ENCODE measurements around the gene AGER. TPM values are rescaled to one million over a fixed set of nuclear protein-coding genes. Genes with fewer than 3 reads are reported as not detected.
A peak's percentile ranks its signal among the peaks of the same experiment; 100 is the strongest.

Gene AGER
- total RNA-seq, 1 experiment from 2014 or later: 9.0 TPM

- Histone ChIP-seq H3K27me3 (ENCODE audit: low read length) (no peaks in the 10 kb centered on the region), H3K27ac (ENCODE audit: low read length) (peak overlapping the region; percentile 39), H3K4me2 (ENCODE audit: low read depth, low read length, poor library complexity, severe bottlenecking) (no peak overlapping the region), H3K9ac (ENCODE audit: low read length) (peak overlapping the region; percentile 16; the same call in 1 of the 2 replicates), H3K9me3 (ENCODE audit: low read length) (no peaks in the 10 kb centered on the region), H3K36me3 (ENCODE audit: insufficient read depth, low read length) (peaks cover 7% of the 10 kb centered on the region; the same call in 1 of the 2 replicates), H3K79me2 (ENCODE audit: low read length) (peaks cover 14% of the 10 kb centered on the region), H3K9me2 (replicated peaks; ENCODE audit: insufficient read depth, low read length) (no peaks in the 10 kb centered on the region), H2AFZ (ENCODE audit: low read length) (no peak overlapping the region), H3K4me3 (ENCODE audit: low read length) (no peak overlapping the region), H3K4me1 (ENCODE audit: low read length) (peaks cover 14% of the 10 kb centered on the region), H4K20me1 (ENCODE audit: insufficient read depth, low read depth, low read length) (no peaks in the 10 kb centered on the region)
- DNase-seq: peak; percentile 62
Measured at GRCh38 chr6:32168350-32168749, 15.7 kb downstream of the AGER start.

GRCh38 chr6:32167761-32168262 is 16.2 kb downstream of the AGER start:
- DNase-seq: no peak
- H3K9ac ChIP-seq (ENCODE audit: low read length): no peak overlapping the region
- no peak overlapping the region for H3K4me3 ChIP-seq (ENCODE audit: low read length)
- H2AFZ ChIP-seq (ENCODE audit: low read length): no peak overlapping the region
- H4K20me1 ChIP-seq (ENCODE audit: insufficient read depth, low read depth, low read length): no peaks in the 10 kb centered on the region
- H3K27me3 ChIP-seq (ENCODE audit: low read length): no peaks in the 10 kb centered on the region
- no peaks in the 10 kb centered on the region for H3K9me3 ChIP-seq (ENCODE audit: low read length)
- peak overlapping the region; percentile 39 for H3K27ac ChIP-seq (ENCODE audit: low read length)
- H3K79me2 ChIP-seq (ENCODE audit: low read length): peaks cover 9% of the 10 kb centered on the region; the same call in 1 of the 2 replicates
- peaks cover 7% of the 10 kb centered on the region; the same call in 1 of the 2 replicates for H3K36me3 ChIP-seq (ENCODE audit: insufficient read depth, low read length)
- no peak overlapping the region for H3K4me2 ChIP-seq (ENCODE audit: low read depth, low read length, poor library complexity, severe bottlenecking)
- peaks cover 12% of the 10 kb centered on the region for H3K4me1 ChIP-seq (ENCODE audit: low read length)
- no peaks in the 10 kb centered on the region for H3K9me2 ChIP-seq (replicated peaks; ENCODE audit: insufficient read depth, low read length)

- DNase-seq: no peak
- Histone ChIP-seq H3K9me2 (replicated peaks; ENCODE audit: insufficient read depth, low read length) (no peaks in the 10 kb centered on the region), H3K4me1 (ENCODE audit: low read length) (peaks cover 12% of the 10 kb centered on the region), H3K79me2 (ENCODE audit: low read length) (peaks cover 3% of the 10 kb centered on the region; the same call in 1 of the 2 replicates), H4K20me1 (ENCODE audit: insufficient read depth, low read depth, low read length) (no peaks in the 10 kb centered on the region), H3K4me3 (ENCODE audit: low read length) (no peak overlapping the region), H3K36me3 (ENCODE audit: insufficient read depth, low read length) (peaks cover 7% of the 10 kb centered on the region; the same call in 1 of the 2 replicates), H3K9ac (ENCODE audit: low read length) (no peak overlapping the region), H2AFZ (ENCODE audit: low read length) (no peak overlapping the region), H3K9me3 (ENCODE audit: low read length) (no peaks in the 10 kb centered on the region), H3K27me3 (ENCODE audit: low read length) (no peaks in the 10 kb centered on the region), H3K4me2 (ENCODE audit: low read depth, low read length, poor library complexity, severe bottlenecking) (no peak overlapping the region), H3K27ac (ENCODE audit: low read length) (no peak overlapping the region)
Measured at GRCh38 chr6:32167154-32167760, 16.8 kb downstream of the AGER start.

GRCh38 chr6:32166411-32167061 is 17.5 kb downstream of the AGER start:
- no peaks in the 10 kb centered on the region for H3K79me2 ChIP-seq (ENCODE audit: low read length)
- H3K27ac ChIP-seq (ENCODE audit: low read length): no peak overlapping the region
- H3K4me1 ChIP-seq (ENCODE audit: low read length): peaks cover 12% of the 10 kb centered on the region
- H3K4me3 ChIP-seq (ENCODE audit: low read length): no peak overlapping the region
- no peaks in the 10 kb centered on the region for H3K9me2 ChIP-seq (replicated peaks; ENCODE audit: insufficient read depth, low read length)
- no peak overlapping the region for H2AFZ ChIP-seq (ENCODE audit: low read length)
- no peaks in the 10 kb centered on the region for H4K20me1 ChIP-seq (ENCODE audit: insufficient read depth, low read depth, low read length)
- H3K27me3 ChIP-seq (ENCODE audit: low read length): no peaks in the 10 kb centered on the region
- H3K36me3 ChIP-seq (ENCODE audit: insufficient read depth, low read length): peaks cover 7% of the 10 kb centered on the region; the same call in 1 of the 2 replicates
- H3K9ac ChIP-seq (ENCODE audit: low read length): no peak overlapping the region
- DNase-seq: peak; percentile 47
- H3K9me3 ChIP-seq (ENCODE audit: low read length): no peaks in the 10 kb centered on the region
- H3K4me2 ChIP-seq (ENCODE audit: low read depth, low read length, poor library complexity, severe bottlenecking): no peak overlapping the region

GRCh38 chr6:32164295-32164694 is 19.8 kb downstream of the AGER start, which contains the start of gene EGFL8:
TSS of gene EGFL8 (plus strand) at chr6:32164595. CDS start at chr6:32166166, 1,571 bp downstream.
- Histone ChIP-seq H3K4me2 (ENCODE audit: low read depth, low read length, poor library complexity, severe bottlenecking) (no peak within 1 kb of the TSS), H3K79me2 (ENCODE audit: low read length) (no peaks in the 10 kb centered on the region), H3K4me1 (ENCODE audit: low read length) (peaks cover 12% of the 10 kb centered on the region), H3K36me3 (ENCODE audit: insufficient read depth, low read length) (peaks cover 7% of the 10 kb centered on the region; the same call in 1 of the 2 replicates), H3K9ac (ENCODE audit: low read length) (no peak within 1 kb of the TSS), H3K9me2 (replicated peaks; ENCODE audit: insufficient read depth, low read length) (no peaks in the 10 kb centered on the region), H3K9me3 (ENCODE audit: low read length) (no peaks in the 10 kb centered on the region), H3K4me3 (ENCODE audit: low read length) (no peak within 1 kb of the TSS), H4K20me1 (ENCODE audit: insufficient read depth, low read depth, low read length) (no peaks in the 10 kb centered on the region), H2AFZ (ENCODE audit: low read length) (no peak within 1 kb of the TSS), H3K27me3 (ENCODE audit: low read length) (no peaks in the 10 kb centered on the region), H3K27ac (ENCODE audit: low read length) (no peak within 1 kb of the TSS)
- DNase-seq: no peak

- H3K4me1 ChIP-seq (ENCODE audit: low read length): peaks cover 10% of the 10 kb centered on the region
- no peaks in the 10 kb centered on the region for H3K9me2 ChIP-seq (replicated peaks; ENCODE audit: insufficient read depth, low read length)
- H3K4me3 ChIP-seq (ENCODE audit: low read length): no peak overlapping the region
- no peak overlapping the region for H3K9ac ChIP-seq (ENCODE audit: low read length)
- H3K9me3 ChIP-seq (ENCODE audit: low read length): no peaks in the 10 kb centered on the region
- H4K20me1 ChIP-seq (ENCODE audit: insufficient read depth, low read depth, low read length): no peaks in the 10 kb centered on the region
- no peaks in the 10 kb centered on the region for H3K79me2 ChIP-seq (ENCODE audit: low read length)
- no peak overlapping the region for H3K4me2 ChIP-seq (ENCODE audit: low read depth, low read length, poor library complexity, severe bottlenecking)
- DNase-seq: no peak
- no peak overlapping the region for H3K27ac ChIP-seq (ENCODE audit: low read length)
- no peaks in the 10 kb centered on the region for H3K27me3 ChIP-seq (ENCODE audit: low read length)
- no peak overlapping the region for H2AFZ ChIP-seq (ENCODE audit: low read length)
- peaks cover 4% of the 10 kb centered on the region; the same call in 1 of the 2 replicates for H3K36me3 ChIP-seq (ENCODE audit: insufficient read depth, low read length)
Measured at GRCh38 chr6:32163559-32164258, 20.3 kb downstream of the AGER start.

- no peaks in the 10 kb centered on the region for H3K9me2 ChIP-seq (replicated peaks; ENCODE audit: insufficient read depth, low read length)
- H3K27me3 ChIP-seq (ENCODE audit: low read length): no peaks in the 10 kb centered on the region
- H3K4me3 ChIP-seq (ENCODE audit: low read length): no peak overlapping the region
- peaks cover 10% of the 10 kb centered on the region; the same call in 1 of the 2 replicates for H3K79me2 ChIP-seq (ENCODE audit: low read length)
- no peak overlapping the region for H2AFZ ChIP-seq (ENCODE audit: low read length)
- H3K4me1 ChIP-seq (ENCODE audit: low read length): peaks cover 25% of the 10 kb centered on the region
- DNase-seq: no peak
- H3K9ac ChIP-seq (ENCODE audit: low read length): no peak overlapping the region
- H3K4me2 ChIP-seq (ENCODE audit: low read depth, low read length, poor library complexity, severe bottlenecking): no peak overlapping the region
- H3K36me3 ChIP-seq (ENCODE audit: insufficient read depth, low read length): peaks cover 9% of the 10 kb centered on the region; the same call in 1 of the 2 replicates
- no peaks in the 10 kb centered on the region for H3K9me3 ChIP-seq (ENCODE audit: low read length)
- no peak overlapping the region for H3K27ac ChIP-seq (ENCODE audit: low read length)
- no peaks in the 10 kb centered on the region for H4K20me1 ChIP-seq (ENCODE audit: insufficient read depth, low read depth, low read length)
Measured at GRCh38 chr6:32158052-32158451, 26.0 kb downstream of the AGER start.

GRCh38 chr6:32156891-32157290 is 27.2 kb downstream of the AGER start:
- H3K79me2 ChIP-seq (ENCODE audit: low read length): peaks cover 10% of the 10 kb centered on the region; the same call in 1 of the 2 replicates
- no peak for DNase-seq
- H3K9ac ChIP-seq (ENCODE audit: low read length): no peak overlapping the region
- H3K9me3 ChIP-seq (ENCODE audit: low read length): no peaks in the 10 kb centered on the region
- no peak overlapping the region for H3K27ac ChIP-seq (ENCODE audit: low read length)
- no peak overlapping the region for H3K4me3 ChIP-seq (ENCODE audit: low read length)
- no peak overlapping the region for H2AFZ ChIP-seq (ENCODE audit: low read length)
- H3K4me2 ChIP-seq (ENCODE audit: low read depth, low read length, poor library complexity, severe bottlenecking): no peak overlapping the region
- H3K4me1 ChIP-seq (ENCODE audit: low read length): peaks cover 29% of the 10 kb centered on the region
- H3K27me3 ChIP-seq (ENCODE audit: low read length): no peaks in the 10 kb centered on the region
- H3K9me2 ChIP-seq (replicated peaks; ENCODE audit: insufficient read depth, low read length): no peaks in the 10 kb centered on the region
- no peaks in the 10 kb centered on the region for H4K20me1 ChIP-seq (ENCODE audit: insufficient read depth, low read depth, low read length)
- peaks cover 9% of the 10 kb centered on the region; the same call in 1 of the 2 replicates for H3K36me3 ChIP-seq (ENCODE audit: insufficient read depth, low read length)

Data from Karpas-422 (cell line).